SW 1271 (cell line): ENCODE measurements around the gene CCNB1.
"Not testable (repeated sequence)": the region's sequence is repeated elsewhere in the genome, so short reads cannot be mapped to it uniquely, and the experiment has no call there.

Source experiments
- DNase-seq, 2 experiments: peaks; one replicate each; lab custom pipeline; 2025; lab: John Stamatoyannopoulos, UW

CCNB1 gene

DNA sequence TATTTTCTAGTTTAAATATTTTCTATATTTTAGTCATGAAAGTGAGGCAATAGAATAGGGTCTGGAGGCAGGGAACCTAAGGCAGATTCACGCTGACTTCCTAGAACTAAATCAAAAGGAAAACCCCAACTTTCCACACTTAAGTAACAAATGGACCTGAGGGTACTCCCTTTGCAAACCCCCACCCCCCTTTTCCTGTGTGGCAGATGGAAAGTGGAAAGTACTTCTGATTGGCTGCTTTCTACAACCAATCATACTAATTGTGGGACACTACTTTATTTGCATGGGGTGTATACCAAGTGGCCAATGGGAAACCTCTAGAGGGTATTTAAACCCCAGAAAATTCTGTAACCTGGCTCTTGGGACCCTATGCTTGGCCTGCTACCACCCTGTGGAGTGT is 17.7 kb downstream of the CCNB1 start:
- no peak for DNase-seq

- DNase-seq: no peak
Observed at GRCh38 chr5:69187342-69187741, 20.4 kb downstream of the CCNB1 start.

GRCh38 chr5:69188811-69189161 is 21.8 kb downstream of the CCNB1 start:
- no peak for DNase-seq

DNA sequence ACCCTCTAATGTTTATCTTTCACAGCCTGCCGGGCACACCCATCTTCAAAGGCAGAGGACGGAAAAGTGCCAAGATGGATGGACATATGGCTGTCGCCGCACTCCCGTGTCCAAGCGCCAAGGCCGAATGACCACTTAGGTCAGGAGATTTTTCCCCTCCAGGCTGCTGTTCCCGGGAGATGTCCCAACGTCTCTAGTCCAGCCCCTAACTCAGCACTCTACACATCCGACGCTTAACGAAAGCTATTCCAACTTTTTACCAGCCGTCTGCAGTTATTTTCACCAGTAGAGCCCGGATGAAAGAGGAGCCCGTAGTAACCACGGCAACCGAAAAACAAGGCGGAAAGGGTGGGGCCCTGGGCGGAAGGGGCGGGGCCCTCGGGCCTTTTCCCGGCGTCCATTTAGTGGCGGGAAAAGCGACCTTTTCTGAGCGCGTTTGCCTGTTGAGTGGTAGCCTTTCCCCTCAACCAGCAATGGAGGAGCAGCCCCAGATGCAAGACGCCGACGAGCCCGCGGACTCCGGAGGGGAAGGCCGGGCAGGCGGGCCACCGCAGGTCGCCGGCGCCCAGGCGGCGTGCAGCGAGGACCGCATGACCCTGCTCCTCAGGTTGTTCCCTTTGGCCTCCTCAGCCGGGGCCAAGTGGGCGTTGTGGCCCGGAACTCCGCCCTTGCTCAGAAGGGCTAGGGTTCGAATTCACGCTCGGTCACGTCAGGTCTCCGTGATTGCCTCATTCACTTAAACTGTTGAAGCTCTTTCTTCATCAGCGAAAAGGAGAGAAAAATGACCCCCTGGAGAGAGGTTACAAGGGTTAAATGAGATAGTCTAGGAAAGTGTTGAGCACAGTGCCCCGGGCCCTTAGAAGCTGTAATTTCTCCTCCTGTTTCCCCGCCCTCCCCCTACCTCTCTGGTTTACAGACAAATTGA is 22.5 kb downstream of the CCNB1 start, which contains the start of gene CENPH:
CENPH (plus strand) TSS at position 422 of the 925 bp plus-strand sequence; CDS start at position 474, 52 bp downstream.
- peak; percentile 88 to 96 for DNase-seq

DNA sequence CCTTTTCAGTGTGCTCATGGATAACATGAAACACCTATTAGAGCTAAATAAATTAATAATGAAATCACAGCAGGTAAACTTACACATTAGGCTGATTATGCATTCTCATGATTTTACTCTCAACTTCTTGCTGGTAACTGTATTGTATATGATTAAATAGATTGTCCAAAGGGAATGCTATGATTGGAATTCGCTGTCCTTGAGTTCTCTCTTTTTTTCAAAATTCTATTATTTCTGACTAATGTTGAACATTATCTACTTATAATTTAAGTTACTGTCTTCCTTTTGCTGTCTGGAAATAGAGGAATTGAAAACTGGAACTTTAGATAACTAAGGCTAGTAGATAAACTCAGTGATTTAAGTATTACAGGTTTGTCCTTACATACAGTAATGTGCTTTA is 35.5 kb downstream of the CCNB1 start:
- DNase-seq: no peak

DNA sequence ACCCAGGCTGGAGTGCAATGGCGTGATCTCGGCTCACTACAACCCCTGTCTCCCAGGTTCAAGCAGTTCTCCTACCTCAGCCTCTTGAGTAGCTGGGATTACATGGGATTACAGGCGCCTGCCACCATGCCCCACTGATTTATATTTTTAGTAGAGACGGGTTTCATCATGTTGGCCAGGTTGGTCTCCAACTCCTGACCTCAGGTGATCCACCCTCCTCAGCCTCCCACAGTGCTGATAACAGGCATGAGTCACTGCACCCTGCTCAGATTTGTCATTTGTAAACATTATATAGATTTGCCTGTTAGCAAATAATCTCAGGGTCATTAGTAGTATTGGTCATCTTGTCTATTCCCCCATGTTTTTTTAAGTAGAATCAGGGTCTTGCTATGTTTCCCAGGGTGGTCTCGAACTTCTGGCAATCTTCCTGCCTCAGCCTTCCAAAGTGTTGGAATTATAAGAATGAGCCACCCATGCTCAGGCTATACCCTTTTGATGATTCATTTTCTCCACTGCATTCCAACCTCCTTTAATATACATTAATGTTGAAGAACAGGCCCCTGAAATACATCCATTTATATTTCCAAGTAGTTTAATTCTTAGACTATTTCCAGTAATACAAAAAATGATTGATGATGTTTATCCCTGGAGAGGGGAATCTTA is 39.7 kb downstream of the CCNB1 start:
- DNase-seq: peak in 1 of 2 experiments; percentile 49

- DNase-seq: no peak
Observed at GRCh38 chr5:69209602-69210001, 42.7 kb downstream of the CCNB1 start.

- DNase-seq: no peak
Observed at GRCh38 chr5:69211200-69211599, 44.2 kb downstream of the CCNB1 start.

DNA sequence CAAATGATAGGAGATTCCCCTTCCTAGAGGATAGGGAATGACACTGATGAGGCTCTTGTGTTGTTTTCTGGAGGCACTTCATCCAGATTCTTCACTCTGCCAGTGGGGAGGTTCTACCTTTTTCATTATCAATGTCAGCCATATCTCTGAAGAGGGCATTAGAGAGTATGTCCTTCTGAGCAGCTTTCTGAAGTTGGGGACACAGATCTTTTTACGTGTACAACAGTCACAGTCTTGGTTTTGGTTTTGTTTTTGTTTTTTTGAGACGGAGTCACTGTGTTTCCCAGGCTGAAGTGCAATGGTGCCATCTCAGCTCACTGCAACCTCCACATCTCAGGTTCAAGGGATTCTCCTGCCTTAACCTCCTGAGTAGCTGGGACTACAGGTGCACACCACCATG is 45.1 kb downstream of the CCNB1 start:
- no peak for DNase-seq

DNA sequence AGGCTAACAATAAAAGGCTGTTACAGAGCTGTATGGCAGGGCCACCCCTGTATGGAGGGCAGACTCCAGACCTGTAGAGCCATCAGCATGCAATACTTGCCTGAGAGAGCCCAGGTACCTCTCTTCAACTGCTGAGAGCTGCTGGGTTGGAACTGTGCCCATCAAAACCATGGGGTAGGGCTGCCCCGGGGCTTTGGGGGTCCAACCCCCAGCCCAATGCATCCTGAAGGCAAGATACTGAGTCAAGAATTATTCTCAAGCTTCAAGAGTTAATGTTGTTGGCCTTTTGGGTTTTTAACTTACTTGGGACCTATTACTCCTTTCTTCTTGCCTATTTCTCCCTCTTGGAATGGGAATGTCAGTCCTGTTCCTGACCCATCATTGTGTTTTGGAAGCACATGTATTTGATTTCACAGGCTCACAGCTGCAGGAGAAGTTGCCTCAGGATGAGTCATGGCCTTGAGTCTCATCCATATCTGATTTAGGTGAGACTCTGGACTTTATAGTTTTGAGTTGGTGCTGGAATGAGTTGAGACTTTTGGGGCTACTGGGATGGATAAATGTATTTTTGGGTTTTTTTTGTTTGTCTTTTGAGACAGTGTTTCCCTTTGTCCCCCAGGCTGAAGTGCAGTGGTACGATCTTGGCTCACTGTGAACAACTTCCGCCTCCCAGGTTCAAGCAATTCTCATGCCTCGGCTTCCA is 46.7 kb downstream of the CCNB1 start:
- no peak for DNase-seq

DNA sequence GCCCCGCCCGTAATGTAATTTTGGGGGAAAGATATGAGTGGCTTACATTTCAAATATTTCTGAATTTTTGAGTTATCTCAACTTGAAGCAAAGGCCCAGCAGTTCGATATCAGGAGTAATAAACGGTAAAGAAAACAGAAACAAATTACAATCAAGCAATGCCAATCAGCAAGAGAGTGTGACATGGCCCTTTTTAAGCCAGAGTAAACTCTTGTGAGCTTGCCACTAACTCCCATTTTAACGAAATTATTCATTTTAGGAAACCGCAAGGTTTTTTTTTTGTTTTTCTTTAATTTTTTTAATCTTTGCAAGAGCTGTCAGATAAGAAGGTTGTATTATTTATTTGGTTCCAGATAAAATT is 50.2 kb downstream of the CCNB1 start:
- DNase-seq: no peak

- peak; percentile 81 to 95 for DNase-seq
Observed at GRCh38 chr5:69217548-69218526, 50.9 kb downstream of the CCNB1 start.

DNA sequence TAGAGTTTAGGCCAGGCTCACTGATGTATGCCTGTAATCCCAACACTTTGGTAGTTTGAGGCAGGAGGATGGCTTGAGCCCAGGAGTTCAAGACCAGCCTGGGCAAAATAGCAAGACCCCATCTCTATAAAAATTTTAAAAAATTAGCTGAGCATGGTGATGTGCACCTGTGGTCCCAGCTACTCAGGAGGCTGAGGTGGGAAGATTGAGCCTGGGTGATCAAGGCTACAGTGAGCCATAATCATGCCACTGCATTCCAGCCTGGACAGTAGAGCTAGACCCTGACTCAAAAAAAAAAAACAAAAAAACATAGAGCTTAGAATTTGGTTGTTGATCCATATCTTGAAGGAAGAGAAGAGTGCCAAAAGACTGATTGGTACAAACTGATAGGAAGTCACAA is 53.0 kb downstream of the CCNB1 start:
- no peak for DNase-seq

- not testable (repeated sequence) for DNase-seq
Observed at GRCh38 chr5:69220371-69220770, 53.4 kb downstream of the CCNB1 start.

GRCh38 chr5:69220833-69221232 is 53.9 kb downstream of the CCNB1 start:
- not testable (repeated sequence) for DNase-seq

- no peak for DNase-seq
Observed at GRCh38 chr5:69224520-69224919, 57.6 kb downstream of the CCNB1 start.

DNA sequence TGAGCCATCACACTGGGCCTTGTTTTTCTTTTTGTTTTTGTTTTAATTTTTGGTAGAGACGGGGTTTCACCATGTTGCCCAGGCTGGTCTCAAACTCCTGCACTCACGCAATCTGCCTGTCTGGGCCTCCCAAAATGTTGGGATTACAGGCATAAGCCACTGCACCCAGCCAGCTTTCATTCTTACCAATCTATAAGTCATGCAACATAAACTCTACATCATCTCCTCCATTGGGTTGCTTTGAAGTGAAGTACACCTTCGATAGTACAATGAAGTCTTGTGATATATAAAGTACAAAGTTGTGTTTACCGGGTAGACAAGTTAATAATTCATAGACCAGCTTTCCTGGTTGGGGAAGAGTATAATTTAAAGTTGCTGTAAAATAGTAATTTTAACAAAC is 58.9 kb downstream of the CCNB1 start:
- DNase-seq: no peak
